ENCODE measurements around the gene IL6ST.
"Not testable (repeated sequence)": the region's sequence is repeated elsewhere in the genome, so short reads cannot be mapped to it uniquely, and the experiment has no call there.

IL6ST gene

DNA sequence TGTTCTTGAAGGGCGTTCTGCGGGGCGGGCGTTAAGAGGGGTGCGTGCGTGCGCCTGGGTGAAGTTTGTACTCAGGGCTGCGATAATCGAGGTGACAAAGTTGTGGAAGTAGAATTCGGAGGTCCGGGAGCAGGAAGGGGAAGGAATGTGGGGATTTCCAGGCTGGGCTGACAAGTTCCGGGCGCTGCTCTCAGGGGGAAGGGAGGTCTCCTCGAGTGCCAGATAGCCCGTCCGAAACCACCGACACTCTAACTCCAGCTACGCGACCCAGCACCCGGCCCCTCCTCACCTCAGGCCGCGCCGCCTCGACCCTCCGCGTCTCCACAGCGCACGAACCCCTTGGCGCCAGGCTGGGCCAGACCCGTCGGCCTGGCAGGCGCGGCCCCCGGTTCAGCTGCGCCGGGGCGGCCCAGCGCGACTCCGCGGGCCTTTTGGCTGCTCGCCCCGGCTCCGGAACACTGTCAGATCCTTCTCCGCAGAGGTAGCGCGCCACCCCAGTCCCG is at the start of gene IL6ST:
Gene IL6ST, minus strand, starts transcription at position 469 of the 503 bp plus-strand sequence. CDS start 18,685 bp downstream, outside the sequence.
- DNase-seq (ENCODE audit: low read depth) = no peak
- TF ChIP-seq, protein P1, sequence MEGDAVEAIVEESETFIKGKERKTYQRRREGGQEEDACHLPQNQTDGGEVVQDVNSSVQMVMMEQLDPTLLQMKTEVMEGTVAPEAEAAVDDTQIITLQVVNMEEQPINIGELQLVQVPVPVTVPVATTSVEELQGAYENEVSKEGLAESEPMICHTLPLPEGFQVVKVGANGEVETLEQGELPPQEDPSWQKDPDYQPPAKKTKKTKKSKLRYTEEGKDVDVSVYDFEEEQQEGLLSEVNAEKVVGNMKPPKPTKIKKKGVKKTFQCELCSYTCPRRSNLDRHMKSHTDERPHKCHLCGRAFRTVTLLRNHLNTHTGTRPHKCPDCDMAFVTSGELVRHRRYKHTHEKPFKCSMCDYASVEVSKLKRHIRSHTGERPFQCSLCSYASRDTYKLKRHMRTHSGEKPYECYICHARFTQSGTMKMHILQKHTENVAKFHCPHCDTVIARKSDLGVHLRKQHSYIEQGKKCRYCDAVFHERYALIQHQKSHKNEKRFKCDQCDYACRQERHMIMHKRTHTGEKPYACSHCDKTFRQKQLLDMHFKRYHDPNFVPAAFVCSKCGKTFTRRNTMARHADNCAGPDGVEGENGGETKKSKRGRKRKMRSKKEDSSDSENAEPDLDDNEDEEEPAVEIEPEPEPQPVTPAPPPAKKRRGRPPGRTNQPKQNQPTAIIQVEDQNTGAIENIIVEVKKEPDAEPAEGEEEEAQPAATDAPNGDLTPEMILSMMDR (IDR thresholded peaks at IDR 0.05; ENCODE audit: low read depth, low read length, missing control alignments) = no peak
- peak within 1 kb of the TSS; percentile 99 for H3K4me3 ChIP-seq (ENCODE audit: low read depth, low read length)

DNA sequence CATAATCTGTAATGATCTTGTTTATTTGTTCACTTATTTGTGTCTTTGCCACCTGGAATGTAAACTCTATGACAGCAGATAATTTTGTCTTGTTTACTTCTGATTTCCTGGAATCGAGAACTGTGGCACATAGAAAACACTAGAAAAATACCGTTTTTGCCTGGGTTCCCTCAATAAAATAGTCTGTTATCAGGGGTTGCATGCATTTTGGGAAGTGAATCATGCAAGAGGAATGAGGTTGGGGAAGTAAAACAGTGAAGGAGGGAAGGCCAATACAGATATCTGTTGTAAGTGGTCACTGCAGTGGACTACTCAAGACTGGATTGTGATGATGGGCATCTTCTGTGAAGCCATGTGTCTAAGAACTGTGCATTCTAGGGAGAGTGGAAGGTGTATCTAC is 45.2 kb upstream of the IL6ST start:
- no peak for DNase-seq (ENCODE audit: low read depth)
- TF ChIP-seq, protein P1 (IDR thresholded peaks at IDR 0.05; ENCODE audit: low read depth, low read length, missing control alignments) = no peak
- H3K4me3 ChIP-seq (ENCODE audit: low read depth, low read length) = no peak overlapping the region

DNA sequence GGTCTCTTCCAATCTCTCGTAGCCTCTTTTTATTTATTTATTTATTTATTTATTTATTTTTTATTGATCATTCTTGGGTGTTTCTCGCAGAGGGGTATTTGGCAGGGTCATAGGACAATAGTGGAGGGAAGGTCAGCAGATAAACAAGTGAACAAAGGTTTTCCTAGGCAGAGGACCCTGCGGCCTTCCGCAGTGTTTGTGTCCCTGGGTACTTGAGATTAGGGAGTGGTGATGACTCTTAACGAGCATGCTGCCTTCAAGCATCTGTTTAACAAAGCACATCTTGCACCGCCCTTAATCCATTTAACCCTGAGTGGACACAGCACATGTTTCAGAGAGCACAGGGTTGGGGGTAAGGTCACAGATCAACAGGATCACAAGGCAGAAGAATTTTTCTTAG is 43.4 kb upstream of the IL6ST start:
- not testable (repeated sequence) for DNase-seq (ENCODE audit: low read depth)

DNA sequence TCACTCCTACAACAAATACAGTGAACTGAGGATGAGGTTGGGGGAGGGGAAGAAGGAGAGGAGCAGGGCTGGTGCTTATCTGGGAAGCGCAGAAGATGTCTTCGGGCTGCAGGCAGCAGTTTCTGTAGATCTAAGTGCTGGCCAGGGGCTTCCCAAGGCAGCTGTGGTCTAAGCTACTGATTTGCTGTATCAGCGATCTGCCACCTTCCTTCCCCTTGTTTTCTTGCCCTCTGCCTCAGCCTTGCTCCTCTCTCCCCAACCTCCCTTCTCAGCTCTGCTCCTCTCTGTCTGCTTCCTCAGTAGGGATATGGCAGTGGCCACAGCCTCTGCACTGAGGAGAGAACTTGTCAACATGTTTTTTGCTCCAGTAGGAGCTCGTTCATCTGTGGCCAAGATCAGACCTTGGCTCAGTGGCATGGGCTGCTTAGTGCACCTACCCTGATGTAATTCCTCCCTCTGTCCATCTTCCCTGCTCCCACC is 42.8 kb upstream of the IL6ST start:
- H3K4me3 ChIP-seq (ENCODE audit: low read depth, low read length) = no peak overlapping the region
- no peak for DNase-seq (ENCODE audit: low read depth)
- TF ChIP-seq, protein P1 (IDR thresholded peaks at IDR 0.05; ENCODE audit: low read depth, low read length, missing control alignments) = no peak

More for the DNA sequence above, 43.4 kb upstream of the IL6ST start:
- H3K4me3 ChIP-seq (ENCODE audit: low read depth, low read length) = not testable (repeated sequence)

DNA sequence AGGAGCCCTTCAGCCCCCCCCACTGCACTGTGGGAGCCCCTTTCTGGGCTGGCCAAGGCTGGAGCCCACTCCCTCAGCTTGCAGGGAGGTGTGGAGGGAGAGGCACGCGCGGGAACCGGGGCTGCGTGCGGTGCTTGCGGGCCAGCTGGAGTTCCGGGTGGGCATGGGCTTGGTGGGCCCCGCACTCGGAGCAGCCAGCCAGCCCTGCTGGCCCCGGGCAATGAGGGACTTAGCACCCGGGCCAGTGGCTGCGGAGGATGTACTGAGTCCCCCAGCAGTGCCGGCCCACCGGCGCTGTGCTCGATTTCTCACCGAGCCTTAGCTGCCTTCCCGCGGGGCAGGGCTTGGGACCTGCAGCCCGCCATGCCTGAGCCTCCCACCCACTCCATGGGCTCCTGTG is 40.6 kb upstream of the IL6ST start:
- not testable (repeated sequence) for H3K4me3 ChIP-seq (ENCODE audit: low read depth, low read length); DNase-seq (ENCODE audit: low read depth)

DNA sequence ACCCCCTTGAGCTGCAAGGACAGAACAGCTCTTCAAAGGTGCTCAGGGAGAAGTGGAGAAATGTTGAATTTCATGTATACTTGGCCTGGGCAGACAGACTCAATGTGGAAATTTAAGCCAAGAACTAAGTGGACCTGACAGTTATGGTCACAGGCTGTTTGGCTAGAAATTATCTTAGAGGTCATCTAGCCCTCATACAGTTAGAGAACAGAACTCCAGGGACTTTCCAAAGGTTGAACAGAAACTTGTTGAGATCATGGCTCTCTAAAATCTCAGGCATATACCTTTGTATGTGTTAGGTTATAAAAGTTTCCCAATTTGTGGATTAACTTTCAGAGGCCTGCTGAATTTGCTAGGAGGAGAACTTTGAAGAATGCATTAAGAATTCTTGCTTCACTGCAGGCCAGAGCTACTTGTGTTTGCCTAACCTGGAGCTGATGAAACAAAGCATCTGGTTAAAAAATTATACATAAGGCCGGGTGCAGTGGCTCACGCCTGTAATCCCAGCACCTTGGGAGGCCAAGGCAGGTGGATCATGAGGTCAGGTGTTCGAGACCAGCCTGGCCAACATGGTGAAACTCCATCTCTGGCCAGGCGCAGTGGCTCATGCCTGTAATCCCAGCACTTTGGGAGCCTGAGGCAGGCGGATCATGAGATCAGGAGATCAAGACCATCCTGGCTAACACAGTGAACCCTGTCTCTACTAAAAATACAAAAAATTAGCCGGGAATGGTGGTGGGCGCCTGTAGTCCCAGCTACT is 35.3 kb upstream of the IL6ST start:
- not testable (repeated sequence) for H3K4me3 ChIP-seq (ENCODE audit: low read depth, low read length); DNase-seq (ENCODE audit: low read depth)

DNA sequence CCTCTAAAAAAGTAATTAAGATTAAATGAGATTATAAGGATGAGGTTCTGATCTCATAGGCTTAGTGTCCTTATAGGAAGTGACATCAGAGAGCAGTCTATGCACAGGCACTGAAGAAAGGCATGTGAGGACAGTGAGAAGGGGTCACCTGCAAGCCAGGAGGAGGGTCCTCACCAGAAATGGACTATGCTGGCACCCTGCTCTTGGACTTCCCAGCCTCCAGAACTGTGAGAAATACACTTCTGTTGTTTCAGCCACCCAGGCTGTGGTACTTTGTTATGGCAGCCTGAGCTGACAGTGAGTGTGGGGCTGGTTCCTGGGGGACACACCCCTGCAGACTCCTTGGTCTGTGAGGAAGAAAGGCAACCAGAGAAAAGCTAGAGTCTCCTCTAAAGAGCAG is 34.7 kb upstream of the IL6ST start:
- DNase-seq (ENCODE audit: low read depth) = no peak
- H3K4me3 ChIP-seq (ENCODE audit: low read depth, low read length) = no peak overlapping the region
- TF ChIP-seq, protein P1 (IDR thresholded peaks at IDR 0.05; ENCODE audit: low read depth, low read length, missing control alignments) = no peak

DNA sequence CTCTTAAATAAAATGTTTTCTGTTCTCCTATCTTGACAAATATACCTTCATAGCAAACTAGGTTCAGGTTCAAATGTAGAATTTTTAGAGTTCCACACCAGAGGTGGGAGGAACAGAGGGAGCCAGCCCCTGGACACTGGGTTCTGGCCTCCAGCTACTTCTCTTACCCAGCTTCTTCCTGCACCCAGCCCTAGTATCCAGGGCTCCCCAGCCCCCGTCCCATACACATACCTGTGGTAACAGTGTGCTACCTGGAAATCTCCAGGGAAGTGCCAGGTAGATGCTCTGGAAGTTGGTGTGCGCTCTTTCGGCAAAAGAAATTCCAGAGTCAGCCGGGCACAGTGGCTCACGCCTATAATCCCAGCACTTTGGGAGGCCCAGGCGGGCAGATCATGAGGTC is 33.9 kb upstream of the IL6ST start:
- TF ChIP-seq, protein P1 (IDR thresholded peaks at IDR 0.05; ENCODE audit: low read depth, low read length, missing control alignments) = no peak
- no peak overlapping the region for H3K4me3 ChIP-seq (ENCODE audit: low read depth, low read length)
- no peak for DNase-seq (ENCODE audit: low read depth)

Measured in GM12864 (cell line).